K562 (cell line): ENCODE measurements around the gene NIPAL3. TPM values are rescaled to one million over a fixed set of nuclear protein-coding genes. Genes with fewer than 3 reads are reported as not detected.

ENCODE experiments used
- ATAC-seq: fragments of 200-7000 bp; cut with Tn5 transposase; 3 replicates; pipeline ENCODE4 v1.9.1; 2020; ENCODE audit warnings: moderate library complexity
- BruUV-seq: library from RNA; stranded (reverse); fragments of 400-500 nt; replicated peaks from 2 replicates; lab custom pipeline; 2021; lab: Mats Ljungman, UMichigan
- CTCF ChIA-PET: fragments of 300-600 bp; formaldehyde crosslinking; extraction: SDS; loops from one replicate; lab custom pipeline; 2021; ENCODE audit warnings: low intra/inter-chr PET ratio; lab: Yijun Ruan, JAX
- POLR2A ChIA-PET: fragments of 300-600, 350-650 bp; sonication (Branson Sonifier 250); formaldehyde crosslinking; extraction: SDS; loops from one replicate; lab custom pipeline; 2021; ENCODE audit warnings: antibody characterized with exemption, inconsistent platforms; lab: Yijun Ruan, JAX
- DNase-seq, 4 experiments: peaks; one replicate each; pipeline versions ENCODE4 v3.0.0 to v3.0.0-alpha.2; 2011 to 2018; ENCODE audit warnings: low spot score in 3 of 4, mixed read lengths in 3 of 4; ENCODE audit errors: extremely low read depth in 1 of 4
- FAIRE-seq: peaks from 2 replicates; lab custom pipeline; 2011; peaks lifted over from hg19 to GRCh38; lab: Jason Lieb, UNC
- H2AFZ ChIP-seq: 2 replicates; pipeline ENCODE4 v1.6.0; 2011; ENCODE audit warnings: low read depth, low read length, control low read depth, inconsistent platforms
- H3K27ac ChIP-seq: fragments of 200-600 bp; 3 replicates; pipeline ENCODE4 v1.8.0; 2011; ENCODE audit warnings: low read depth, mild to moderate bottlenecking, control low read depth, inconsistent platforms, low read length, moderate library complexity, mixed read lengths; ENCODE audit errors: extremely low read depth
- H3K27me3 ChIP-seq, 2 experiments: fragments of 300-600 bp in 1 of 2; 2 replicates in 1 of 2; 3 replicates in 1 of 2; pipeline versions ENCODE4 v1.6.0 to v1.8.0; 2011; ENCODE audit warnings: inconsistent platforms in 2 of 2, low read length in 2 of 2, mild to moderate bottlenecking in 1 of 2, mixed read lengths in 1 of 2, moderate library complexity in 1 of 2; ENCODE audit not compliant: control insufficient read depth in 2 of 2, insufficient read depth in 2 of 2
- H3K36me3 ChIP-seq: fragments of 300-600 bp; 3 replicates; pipeline ENCODE4 v1.8.0; 2011; ENCODE audit warnings: mild to moderate bottlenecking, low read length, inconsistent platforms; ENCODE audit not compliant: control insufficient read depth, insufficient read depth
- H3K4me1 ChIP-seq, 2 experiments: fragments of 200-600 bp in 1 of 2; replicated peaks in 1 of 2; 2 replicates in 1 of 2; 3 replicates in 1 of 2; pipeline versions ENCODE4 v1.5.1 to v1.8.0; 2011; ENCODE audit warnings: inconsistent platforms in 2 of 2, low read length in 2 of 2, mild to moderate bottlenecking in 1 of 2, mixed read lengths in 1 of 2, moderate library complexity in 1 of 2; ENCODE audit not compliant: control insufficient read depth in 2 of 2, insufficient read depth in 2 of 2
- H3K4me2 ChIP-seq: 2 replicates; pipeline ENCODE4 v1.6.1; 2011; ENCODE audit warnings: low read length, control low read depth, inconsistent platforms, mixed read lengths; ENCODE audit not compliant: insufficient read depth
- H3K4me3 ChIP-seq: fragments of 200-600 bp; sonication (generic), shearing (Covaris generic); 2 replicates; pipeline ENCODE4 v1.5.1; 2016; ENCODE audit warnings: control low read depth, inconsistent platforms
- H3K79me2 ChIP-seq: fragments of 200-600 bp; 3 replicates; pipeline ENCODE4 v1.8.0; 2011; ENCODE audit warnings: low read length, inconsistent platforms; ENCODE audit not compliant: control insufficient read depth, insufficient read depth
- H3K9ac ChIP-seq, 2 experiments: 2 replicates each; pipeline versions ENCODE4 v1.6.0 to v1.6.1; 2011; ENCODE audit warnings: low read depth in 2 of 2, low read length in 2 of 2, control low read depth in 1 of 2, inconsistent platforms in 1 of 2, mild to moderate bottlenecking in 1 of 2, mixed read lengths in 1 of 2; ENCODE audit not compliant: insufficient read depth in 1 of 2
- H3K9me1 ChIP-seq: one replicate; pipeline ENCODE4 v1.6.0; 2011; ENCODE audit warnings: inconsistent platforms, mild to moderate bottlenecking, low read length, moderate library complexity; ENCODE audit not compliant: control insufficient read depth, insufficient read depth
- H3K9me3 ChIP-seq: replicated peaks from 2 replicates; pipeline ENCODE4 v1.5.1; 2011; ENCODE audit warnings: low read depth, low read length, inconsistent platforms; ENCODE audit not compliant: control insufficient read depth, insufficient read depth
- H4K20me1 ChIP-seq: replicated peaks from 2 replicates; pipeline ENCODE4 v1.6.1; 2011; ENCODE audit warnings: low read length, inconsistent platforms, mixed read lengths; ENCODE audit not compliant: control insufficient read depth, insufficient read depth
- CBX5 ChIP-seq: IDR thresholded peaks from 2 replicates; pipeline ENCODE4 v1.6.1; 2014; ENCODE audit warnings: low read depth, borderline replicate concordance
- CHD2 ChIP-seq: IDR thresholded peaks from 2 replicates; pipeline ENCODE4 v1.6.1; 2011; ENCODE audit warnings: low read depth, low read length
- CTBP1 ChIP-seq: fragments of 450-650 bp; IDR thresholded peaks from 2 replicates; pipeline ENCODE4 v1.6.1; 2016; ENCODE audit warnings: borderline replicate concordance
- ELF1 ChIP-seq: fragments of 200-800 bp; sonication (Bioruptor generic); IDR thresholded peaks from 2 replicates; pipeline ENCODE4 v1.6.1; 2016; ENCODE audit warnings: missing genetic modification characterization, missing compliant biosample characterization
- ERF ChIP-seq: fragments of 450-650 bp; formaldehyde crosslinking; IDR thresholded peaks from 2 replicates; pipeline ENCODE4 v1.4.0; 2020; ENCODE audit warnings: mild to moderate bottlenecking, mixed read lengths
- FOXK1 ChIP-seq: sonication (generic); formaldehyde crosslinking; IDR thresholded peaks from 2 replicates; pipeline ENCODE4 v1.8.0; 2022; ENCODE audit warnings: missing genetic modification reagents, mild to moderate bottlenecking, borderline replicate concordance
- JUN ChIP-seq, 2 experiments: sonication (generic) in 1 of 2; formaldehyde crosslinking in 1 of 2; IDR thresholded peaks; 2 replicates each; pipeline versions ENCODE4 v1.6.1 to v1.8.0; 2012 to 2022; ENCODE audit warnings: borderline replicate concordance in 2 of 2, mild to moderate bottlenecking in 2 of 2, improper control_type of control experiment in 1 of 2, low read depth in 1 of 2, low read length in 1 of 2, missing genetic modification reagents in 1 of 2
- KHSRP ChIP-seq: fragments of 450-650 bp; IDR thresholded peaks from 2 replicates; pipeline ENCODE4 v1.6.1; 2017
- MAFG ChIP-seq: fragments of 450-650 bp; conservative IDR thresholded peaks from 2 replicates; pipeline ENCODE4 v1.6.1; 2016; ENCODE audit warnings: missing genetic modification characterization, missing compliant biosample characterization
- RB1 ChIP-seq: fragments of 450-650 bp; IDR thresholded peaks from 2 replicates; pipeline ENCODE4 v1.6.1; 2017; ENCODE audit warnings: low read depth, mild to moderate bottlenecking
- RBM25 ChIP-seq: fragments of 200-400 bp; formaldehyde crosslinking; IDR thresholded peaks from 2 replicates; pipeline ENCODE4 v1.6.1; 2018; ENCODE audit warnings: low read length, low read depth, moderate library complexity; ENCODE audit not compliant: severe bottlenecking
- SMARCA5 ChIP-seq: fragments of 450-650 bp; IDR thresholded peaks from 2 replicates; pipeline ENCODE4 v1.6.1; 2016
- ZC3H4 ChIP-seq: sonication (generic); formaldehyde crosslinking; IDR thresholded peaks from 2 replicates; pipeline ENCODE4 v1.9.0; 2021; ENCODE audit warnings: missing genetic modification reagents, borderline replicate concordance
- ZNF143 ChIP-seq: sonication (generic); formaldehyde crosslinking; IDR thresholded peaks from 2 replicates; pipeline ENCODE4 v1.9.0; 2022; ENCODE audit warnings: mild to moderate bottlenecking, missing genetic modification reagents
- ZNF274 ChIP-seq: IDR thresholded peaks from 2 replicates; pipeline ENCODE4 v1.6.1; 2011; ENCODE audit warnings: low read depth, mild to moderate bottlenecking, low read length, moderate library complexity, borderline replicate concordance
- in situ Hi-C: fragments of 300-500 bp; cut with MboI; formaldehyde crosslinking; loops from 4 replicates; pipeline ENCODE4 v1.15.0; 2018; ENCODE audit warnings: inconsistent platforms, mixed read lengths
- intact Hi-C: fragments of 100-400 bp; cut with micrococcal nuclease; formaldehyde crosslinking; loops from 2 replicates; pipeline ENCODE4 v1.14.2; 2022
- polyA plus RNA-seq, 8 experiments: library from polyadenylated mRNA; depleted of rRNA in 4 of 8; stranded (reverse) in 5 of 8; unstranded in 3 of 8; fragments of >200 nt; fragmentation: Nextera tagmentation in 2 of 8; fragmentation: Illumina TruSeq in 1 of 8; extraction: Ambion mirVana in 2 of 8; extraction: Trizol in 1 of 8; gene quantifications; 2 replicates each; pipeline versions ENCODE4 v1.2.1 to v1.2.3, GENCODE V29; 2011 to 2014; ENCODE audit warnings: inconsistent platforms in 1 of 8, missing spikeins in 1 of 8
- total RNA-seq, 7 experiments: library from RNA; depleted of rRNA in 6 of 7; stranded (reverse); fragments of >200 nt in 6 of 7; fragmentation: Illumina TruSeq in 2 of 7; extraction: Trizol in 2 of 7; gene quantifications; 2 replicates each; pipeline versions ENCODE4 v1.2.1 to v1.2.3, GENCODE V29; 2011 to 2021; ENCODE audit warnings: low replicate concordance in 1 of 7
- TF ChIP-seq, protein P1 (sequence below): sonication (generic); formaldehyde crosslinking; IDR thresholded peaks from 2 replicates; pipeline ENCODE4 v1.9.0; 2022; ENCODE audit warnings: mild to moderate bottlenecking, missing genetic modification reagents
- TF ChIP-seq, protein P2 (sequence below): fragments of 450-650 bp; IDR thresholded peaks from 2 replicates; pipeline ENCODE4 v1.6.1; 2017; ENCODE audit warnings: antibody characterized with exemption
- TF ChIP-seq, protein P3 (sequence below), 2 experiments: fragments of 150-350 bp in 1 of 2; IDR thresholded peaks; 2 replicates each; pipeline ENCODE4 v1.6.1; 2012 to 2016; ENCODE audit warnings: low read depth in 2 of 2, low read length in 2 of 2, mild to moderate bottlenecking in 1 of 2, moderate library complexity in 1 of 2

The NIPAL3 gene
- total and polyA plus RNA-seq, 9 of the 15 experiments (the other 6 are each of a cell fraction or from before 2014, with no cell fraction given) = 10.5 to 26.3 (median 16.0) TPM

- Histone ChIP-seq H3K4me2 (no peak overlapping the region), H4K20me1 (0 out of 2 replicates have a peak, but pooled peaks cover 3% of the 10 kb centered on the region)
- CTCF ChIA-PET = no interaction called here
These were observed 27.2 kb downstream of the NIPAL3 start for GRCh38 chr1:24442764-24443163.

More at GRCh38 chr1:24442764-24443163, 27.2 kb downstream of the NIPAL3 start:
- Histone ChIP-seq H3K4me1 (peaks cover 9 to 15% of the 10 kb centered on the region in 2 experiments; a peak in 4 of 5 replicates), H3K9ac (no peak overlapping the region), H3K9me3 (no peaks in the 10 kb centered on the region), H3K27me3 (no peaks in the 10 kb centered on the region), H3K4me3 (no peak overlapping the region), H3K9me1 (no peaks in the 10 kb centered on the region), H3K27ac (no peak overlapping the region), H3K36me3 (peaks cover 42% of the 10 kb centered on the region), H3K79me2 (peaks cover 4% of the 10 kb centered on the region; the same call in 1 of the 3 replicates), H2AFZ (no peak overlapping the region)
- DNase-seq (no peak), FAIRE-seq (no peak), ATAC-seq (no peak)
- intact Hi-C loops = no loop called here
- no peak for TF ChIP-seq CTBP1
- TF ChIP-seq FOXK1 (CRISPR knock-in tag) = no peak
- no peak for TF ChIP-seq CHD2
- TF ChIP-seq, protein P1, sequence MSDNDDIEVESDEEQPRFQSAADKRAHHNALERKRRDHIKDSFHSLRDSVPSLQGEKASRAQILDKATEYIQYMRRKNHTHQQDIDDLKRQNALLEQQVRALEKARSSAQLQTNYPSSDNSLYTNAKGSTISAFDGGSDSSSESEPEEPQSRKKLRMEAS (CRISPR knock-in tag) = no peak
- TF ChIP-seq ZC3H4 (CRISPR knock-in tag) = no peak
- no peak for TF ChIP-seq ERF (CRISPR knock-in tag)
- no peak for TF ChIP-seq MAFG (tag)
- no peak for TF ChIP-seq KHSRP
- TF ChIP-seq RB1 = no peak
- TF ChIP-seq, protein P2, sequence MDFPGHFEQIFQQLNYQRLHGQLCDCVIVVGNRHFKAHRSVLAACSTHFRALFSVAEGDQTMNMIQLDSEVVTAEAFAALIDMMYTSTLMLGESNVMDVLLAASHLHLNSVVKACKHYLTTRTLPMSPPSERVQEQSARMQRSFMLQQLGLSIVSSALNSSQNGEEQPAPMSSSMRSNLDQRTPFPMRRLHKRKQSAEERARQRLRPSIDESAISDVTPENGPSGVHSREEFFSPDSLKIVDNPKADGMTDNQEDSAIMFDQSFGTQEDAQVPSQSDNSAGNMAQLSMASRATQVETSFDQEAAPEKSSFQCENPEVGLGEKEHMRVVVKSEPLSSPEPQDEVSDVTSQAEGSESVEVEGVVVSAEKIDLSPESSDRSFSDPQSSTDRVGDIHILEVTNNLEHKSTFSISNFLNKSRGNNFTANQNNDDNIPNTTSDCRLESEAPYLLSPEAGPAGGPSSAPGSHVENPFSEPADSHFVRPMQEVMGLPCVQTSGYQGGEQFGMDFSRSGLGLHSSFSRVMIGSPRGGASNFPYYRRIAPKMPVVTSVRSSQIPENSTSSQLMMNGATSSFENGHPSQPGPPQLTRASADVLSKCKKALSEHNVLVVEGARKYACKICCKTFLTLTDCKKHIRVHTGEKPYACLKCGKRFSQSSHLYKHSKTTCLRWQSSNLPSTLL = no peak
- no peak for TF ChIP-seq ZNF143 (CRISPR knock-in tag)
- TF ChIP-seq ZNF274 = no peak
- no peak for TF ChIP-seq CBX5
- no peak for TF ChIP-seq RBM25
- TF ChIP-seq ELF1 = no peak
- no peak for TF ChIP-seq SMARCA5
- TF ChIP-seq, protein P3, sequence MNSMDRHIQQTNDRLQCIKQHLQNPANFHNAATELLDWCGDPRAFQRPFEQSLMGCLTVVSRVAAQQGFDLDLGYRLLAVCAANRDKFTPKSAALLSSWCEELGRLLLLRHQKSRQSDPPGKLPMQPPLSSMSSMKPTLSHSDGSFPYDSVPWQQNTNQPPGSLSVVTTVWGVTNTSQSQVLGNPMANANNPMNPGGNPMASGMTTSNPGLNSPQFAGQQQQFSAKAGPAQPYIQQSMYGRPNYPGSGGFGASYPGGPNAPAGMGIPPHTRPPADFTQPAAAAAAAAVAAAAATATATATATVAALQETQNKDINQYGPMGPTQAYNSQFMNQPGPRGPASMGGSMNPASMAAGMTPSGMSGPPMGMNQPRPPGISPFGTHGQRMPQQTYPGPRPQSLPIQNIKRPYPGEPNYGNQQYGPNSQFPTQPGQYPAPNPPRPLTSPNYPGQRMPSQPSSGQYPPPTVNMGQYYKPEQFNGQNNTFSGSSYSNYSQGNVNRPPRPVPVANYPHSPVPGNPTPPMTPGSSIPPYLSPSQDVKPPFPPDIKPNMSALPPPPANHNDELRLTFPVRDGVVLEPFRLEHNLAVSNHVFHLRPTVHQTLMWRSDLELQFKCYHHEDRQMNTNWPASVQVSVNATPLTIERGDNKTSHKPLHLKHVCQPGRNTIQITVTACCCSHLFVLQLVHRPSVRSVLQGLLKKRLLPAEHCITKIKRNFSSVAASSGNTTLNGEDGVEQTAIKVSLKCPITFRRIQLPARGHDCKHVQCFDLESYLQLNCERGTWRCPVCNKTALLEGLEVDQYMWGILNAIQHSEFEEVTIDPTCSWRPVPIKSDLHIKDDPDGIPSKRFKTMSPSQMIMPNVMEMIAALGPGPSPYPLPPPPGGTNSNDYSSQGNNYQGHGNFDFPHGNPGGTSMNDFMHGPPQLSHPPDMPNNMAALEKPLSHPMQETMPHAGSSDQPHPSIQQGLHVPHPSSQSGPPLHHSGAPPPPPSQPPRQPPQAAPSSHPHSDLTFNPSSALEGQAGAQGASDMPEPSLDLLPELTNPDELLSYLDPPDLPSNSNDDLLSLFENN (IDR thresholded peaks at IDR 0.05; ENCODE audit: low read depth in 2 of 2, low read length in 2 of 2) = no peak
- no peak for TF ChIP-seq JUN (IDR thresholded peaks at IDR 0.05; ENCODE audit: borderline replicate concordance, low read depth, low read length)
- no peak for TF ChIP-seq JUN (CRISPR knock-in tag; IDR thresholded peaks at IDR 0.05; ENCODE audit: borderline replicate concordance)
- in situ Hi-C loops = no loop called here
- POLR2A ChIA-PET = interaction anchor here (0.8 to 1.5 kb wide), 7 partner anchors 10 to 281 kb away, joined by 3 to 8 read pairs (median 4); no protein-coding TSS in a partner anchor
- no TSS peak for BruUV-seq
